Heart left ventricle (tissue), 16 donors: ENCODE measurements around the gene PCK2. TPM values are rescaled to one million over a fixed set of nuclear protein-coding genes. Genes with fewer than 3 reads are reported as not detected.
A peak's percentile ranks its signal among the peaks of the same experiment; 100 is the strongest.

Experiments
- ATAC-seq, 4 donors: fragments of 200-7000 bp; cut with Tn5 transposase; one replicate each; pipeline ENCODE4 v1.9.1; 2020 to 2022; ENCODE audit warnings: moderate library complexity in 4 of 4, mild to moderate bottlenecking in 3 of 4, moderate number of reproducible peaks in 1 of 4
- DNase-seq, 5 donors: peaks; one replicate each; pipeline ENCODE4 v3.0.0-alpha.2; 2020
- H3K27ac ChIP-seq, 12 donors: fragments of 200-600 bp; sonication (generic) in 4 of 12; one replicate each; pipeline versions ENCODE4 v1.5.0 to v1.8.0; 2016 to 2022; ENCODE audit warnings: mild to moderate bottlenecking in 2 of 12
- H3K27me3 ChIP-seq, 9 donors: fragments of 200-600 bp; sonication (generic) in 2 of 9; one replicate each; pipeline versions ENCODE4 v1.5.1 to v1.8.0; 2016 to 2022; ENCODE audit warnings: mild to moderate bottlenecking in 3 of 9
- H3K36me3 ChIP-seq, 9 donors: fragments of 200-600 bp; sonication (generic) in 2 of 9; one replicate each; pipeline versions ENCODE4 v1.5.0 to v1.8.0; 2018 to 2022; ENCODE audit warnings: mild to moderate bottlenecking in 2 of 9
- H3K4me1 ChIP-seq, 12 donors: fragments of 200-600 bp; sonication (generic) in 4 of 12; one replicate each; pipeline versions ENCODE4 v1.5.0 to v1.8.0; 2016 to 2022; ENCODE audit warnings: mild to moderate bottlenecking in 3 of 12
- H3K4me3 ChIP-seq, 12 donors: fragments of 200-600 bp; sonication (generic) in 4 of 12; one replicate each; pipeline versions ENCODE4 v1.5.0 to v1.8.0; 2017 to 2022; ENCODE audit warnings: mild to moderate bottlenecking in 9 of 12, moderate library complexity in 4 of 12
- H3K9me3 ChIP-seq, 12 donors: fragments of 200-600 bp; sonication (generic) in 4 of 12; one replicate each; pipeline versions ENCODE4 v1.5.0 to v1.8.0; 2016 to 2022; ENCODE audit warnings: mild to moderate bottlenecking in 1 of 12
- CTCF ChIP-seq, 12 donors: fragments of 200-600 bp; sonication (generic) in 4 of 12; IDR thresholded peaks; one replicate each; pipeline versions ENCODE4 v1.5.0 to v1.8.0; 2018 to 2022; ENCODE audit warnings: antibody characterized with exemption in 12 of 12, mild to moderate bottlenecking in 5 of 12
- POLR2A ChIP-seq, 2 donors: fragments of 450-650 bp; IDR thresholded peaks; one replicate each; pipeline ENCODE4 v1.6.1; 2017; ENCODE audit warnings: antibody characterized with exemption in 2 of 2, mild to moderate bottlenecking in 2 of 2, moderate library complexity in 2 of 2
- WGBS, 4 donors: extraction: QIAGEN DNeasy Blood & Tissue Kit in 2 of 4; methylation state at CpG; one replicate each; pipeline versions ENCODE4 v1.1.5 to v1.1.7; 2013 to 2018; 5-methylcytosine and 5-hydroxymethylcytosine counted together
- intact Hi-C, 10 donors: fragments of 100-400 bp; cut with DNase I; formaldehyde crosslinking; loops; one replicate each; pipeline versions ENCODE4 v1.11.1 to v1.14.2; 2022
- polyA plus RNA-seq, 2 donors: library from polyadenylated mRNA; stranded (reverse); fragments of 200-250 nt; gene quantifications; one replicate each; pipeline ENCODE4 v1.2.3, GENCODE V29; 2013
- total RNA-seq, 9 donors: library from RNA; depleted of rRNA in 2 of 9; stranded (reverse); fragments of >200 nt in 2 of 9; fragmentation: NEBNext Ultra II Directional in 3 of 9; extraction: Animal tissue kit (Norgen Biotek cat#: 25700) in 3 of 9; gene quantifications; one replicate each; pipeline versions ENCODE4 v1.1.0 to v1.2.4, GENCODE V29; 2016 to 2023
- donor health status: ischemic (EF 13 %, LVEDD 7.1; RV severe dilation, severe dysfunction).
- donor health status: healthy with polysubstance abuse.
- donor health status: DM: no; HTN: yes; CAD: no.
- donor health status: DM: no; HTN: no; CAD: no.
- donor health status: ischemic (EF 25% LVEDD 6.9; RV normal size, moderate dysfunction).
- donor health status: ischemic (EF 25% LVEDD 5.7; RV mildly dilated, moderate dysfunction).
- donor health status: healthy.
- donor health status: DM: yes; HTN: yes; CAD: no.
- donor health status: ischemic (EF 35%, LVEDD 5.7; RV mildly dilated, moderate dysfunction).
- donor health status: nonischemic (EF 11% LVEDD 7.7; RV severe dilation, severe dysfunction).
- donor health status: DM: yes; HTN: yes; CAD: no.
- donor health status: PGD.
- donor health status: ischemic (EF 29% LVEDD 5.4; RV normal size, mild dysfunction).
- donor health status: nonischemic (EF 23%, LVEDD 6.1; RV moderate dilation, normal function).

The PCK2 gene
- total and polyA plus RNA-seq, 11 donors: 1.5 to 14.6 (median 3.9) TPM

GRCh38 chr14:24123424-24124417 is 29.6 kb downstream of the PCK2 start:
- intact Hi-C loops: no loop called here
- no peak overlapping the region for H3K27ac ChIP-seq
- ATAC-seq (peak in 2 of 4 donors; percentile 16 to 21), DNase-seq (no peak)
- H3K27me3 ChIP-seq: no peaks in the 10 kb centered on the region
- TF ChIP-seq POLR2A (IDR thresholded peaks at IDR 0.05) (no peak), CTCF (IDR thresholded peaks at IDR 0.05) (no peak)
- no peaks in the 10 kb centered on the region for H3K9me3 ChIP-seq
- 75 to 86% (median 83%) methylated on average over 9 of the region's 9 CpGs for WGBS, 4 donors
- H3K4me1 ChIP-seq: no peaks in the 10 kb centered on the region
- peaks cover 0 to 63% (median 56%) of the 10 kb centered on the region in 9 donors for H3K36me3 ChIP-seq
- H3K4me3 ChIP-seq: no peak overlapping the region

DNA sequence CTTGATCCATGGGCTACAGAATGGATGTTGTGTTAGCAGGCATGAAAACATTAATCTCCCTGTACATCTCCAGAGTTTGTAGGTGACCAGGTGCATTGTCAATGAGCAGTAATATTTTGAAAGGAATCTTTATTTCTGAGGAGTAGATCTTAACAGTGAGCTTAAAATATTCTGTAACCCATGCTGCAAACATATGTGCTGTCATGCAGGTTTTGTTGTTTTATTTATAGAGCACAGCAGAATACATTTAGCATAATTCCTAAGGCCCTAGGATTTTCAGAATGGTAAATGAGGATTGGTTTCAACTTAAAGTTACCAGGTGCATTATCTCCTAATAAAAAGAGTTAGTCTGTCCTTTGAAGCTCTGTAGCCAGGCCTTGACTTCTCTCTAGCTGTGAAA is 32.8 kb downstream of the PCK2 start:
- no peak for TF ChIP-seq CTCF (IDR thresholded peaks at IDR 0.05)
- TF ChIP-seq POLR2A (IDR thresholded peaks at IDR 0.05): no peak
- no peak for ATAC-seq
- intact Hi-C loops: no loop called here

GRCh38 chr14:24127673-24128072 is 33.6 kb downstream of the PCK2 start:
- Histone ChIP-seq H3K4me3 (no peak overlapping the region), H3K36me3 (peaks cover 0 to 23% (median 16%) of the 10 kb centered on the region in 9 donors), H3K9me3 (no peaks in the 10 kb centered on the region), H3K27me3 (no peaks in the 10 kb centered on the region), H3K4me1 (peaks cover 0 to 27% (median 19%) of the 10 kb centered on the region in 12 donors), H3K27ac (no peak overlapping the region)
- 88 to 93% (median 91%) methylated on average over 2 of the region's 2 CpGs for WGBS, 4 donors
- ATAC-seq: no peak
- intact Hi-C loops: no loop called here
- no peak for DNase-seq
- TF ChIP-seq CTCF (IDR thresholded peaks at IDR 0.05): no peak
- no peak for TF ChIP-seq POLR2A (IDR thresholded peaks at IDR 0.05)

More for the DNA sequence above, 32.8 kb downstream of the PCK2 start:
- peaks cover 0 to 30% (median 24%) of the 10 kb centered on the region in 9 donors for H3K36me3 ChIP-seq
- H3K27ac ChIP-seq: no peak overlapping the region
- no peaks in the 10 kb centered on the region for H3K27me3 ChIP-seq
- H3K9me3 ChIP-seq: no peaks in the 10 kb centered on the region
- DNase-seq: no peak
- peaks cover 0 to 20% (median 15%) of the 10 kb centered on the region in 12 donors for H3K4me1 ChIP-seq
- H3K4me3 ChIP-seq: no peak overlapping the region

- ATAC-seq (no peak), DNase-seq (no peak)
- Histone ChIP-seq H3K9me3 (no peaks in the 10 kb centered on the region), H3K4me1 (peaks cover 0 to 33% (median 19%) of the 10 kb centered on the region in 12 donors), H3K27me3 (no peaks in the 10 kb centered on the region), H3K36me3 (peaks cover 0 to 5% (median 0%) of the 10 kb centered on the region in 9 donors), H3K4me3 (no peak overlapping the region), H3K27ac (no peak overlapping the region)
- WGBS, 4 donors: 90 to 97% (median 95%) methylated on average over 8 of the region's 8 CpGs
- TF ChIP-seq CTCF (IDR thresholded peaks at IDR 0.05) (no peak), POLR2A (IDR thresholded peaks at IDR 0.05) (no peak)
- intact Hi-C loops: no loop called here
Measured at GRCh38 chr14:24129410-24129998, 35.4 kb downstream of the PCK2 start.
